HEK293 (cell line): ENCODE data around the gene METTL16.

Source experiments
- BCL11B ChIP-seq: fragments of 450-650 bp; formaldehyde crosslinking; IDR thresholded peaks from 2 replicates; pipeline ENCODE4 v1.5.1; 2016; ENCODE audit warnings: low read depth, missing biosample characterization, missing genetic modification characterization
- EGR2 ChIP-seq: fragments of 450-650 bp; formaldehyde crosslinking; IDR thresholded peaks from 2 replicates; pipeline ENCODE4 v1.5.1; 2016; ENCODE audit warnings: low read depth, missing biosample characterization, missing genetic modification characterization
- GLIS2 ChIP-seq: fragments of 450-650 bp; formaldehyde crosslinking; IDR thresholded peaks from 2 replicates; pipeline ENCODE4 v1.5.1; 2016; ENCODE audit warnings: missing biosample characterization, missing genetic modification characterization
- HOXC10 ChIP-seq: sonication (generic); formaldehyde crosslinking; IDR thresholded peaks from 2 replicates; pipeline ENCODE4 v1.8.1; 2023; ENCODE audit warnings: mild to moderate bottlenecking, missing genetic modification reagents
- KLF1 ChIP-seq: fragments of 450-650 bp; formaldehyde crosslinking; IDR thresholded peaks from 2 replicates; pipeline ENCODE4 v1.5.1; 2016; ENCODE audit warnings: missing biosample characterization, missing genetic modification characterization
- KLF10 ChIP-seq: fragments of 450-650 bp; IDR thresholded peaks from 2 replicates; pipeline ENCODE4 v1.5.1; 2018; ENCODE audit warnings: missing biosample characterization, mild to moderate bottlenecking, missing genetic modification characterization
- KLF17 ChIP-seq: fragments of 450-650 bp; formaldehyde crosslinking; IDR thresholded peaks from 2 replicates; pipeline ENCODE4 v1.5.1; 2016; ENCODE audit warnings: missing biosample characterization, missing genetic modification characterization
- KLF7 ChIP-seq: fragments of 450-650 bp; formaldehyde crosslinking; IDR thresholded peaks from 2 replicates; pipeline ENCODE4 v1.5.1; 2016; ENCODE audit warnings: missing biosample characterization, missing genetic modification characterization, borderline replicate concordance
- PATZ1 ChIP-seq: fragments of 450-650 bp; formaldehyde crosslinking; IDR thresholded peaks from 2 replicates; pipeline ENCODE4 v1.5.1; 2016; ENCODE audit warnings: missing biosample characterization, missing genetic modification characterization
- TCF7L2 ChIP-seq: IDR thresholded peaks from 2 replicates; pipeline ENCODE4 v1.6.1; 2011; ENCODE audit warnings: low read depth, mild to moderate bottlenecking, inconsistent platforms, low read length, moderate library complexity, borderline replicate concordance
- YY2 ChIP-seq: fragments of 450-650 bp; formaldehyde crosslinking; IDR thresholded peaks from 2 replicates; pipeline ENCODE4 v1.5.1; 2016; ENCODE audit warnings: missing biosample characterization, missing genetic modification characterization
- ZFP37 ChIP-seq: fragments of 450-650 bp; formaldehyde crosslinking; IDR thresholded peaks from 2 replicates; pipeline ENCODE4 v1.5.1; 2016; ENCODE audit warnings: missing biosample characterization, missing genetic modification characterization
- ZFP41 ChIP-seq: fragments of 450-650 bp; formaldehyde crosslinking; IDR thresholded peaks from 2 replicates; pipeline ENCODE4 v1.5.1; 2016; ENCODE audit warnings: missing biosample characterization, missing genetic modification characterization, borderline replicate concordance
- ZNF138 ChIP-seq: fragments of 450-650 bp; formaldehyde crosslinking; IDR thresholded peaks from 2 replicates; pipeline ENCODE4 v1.5.1; 2016; ENCODE audit warnings: missing biosample characterization, missing genetic modification characterization, borderline replicate concordance
- ZNF302 ChIP-seq: fragments of 450-650 bp; formaldehyde crosslinking; IDR thresholded peaks from 2 replicates; pipeline ENCODE4 v1.5.1; 2016; ENCODE audit warnings: missing biosample characterization, missing genetic modification characterization, low read depth
- ZNF391 ChIP-seq: fragments of 450-650 bp; formaldehyde crosslinking; IDR thresholded peaks from 2 replicates; pipeline ENCODE4 v1.5.1; 2016; ENCODE audit warnings: low read depth, missing biosample characterization, missing genetic modification characterization, borderline replicate concordance
- ZNF488 ChIP-seq: fragments of 450-650 bp; formaldehyde crosslinking; IDR thresholded peaks from 2 replicates; pipeline ENCODE4 v1.5.1; 2016; ENCODE audit warnings: missing biosample characterization, missing genetic modification characterization
- ZNF518A ChIP-seq: fragments of 450-650 bp; formaldehyde crosslinking; conservative IDR thresholded peaks from 2 replicates; pipeline ENCODE4 v1.5.1; 2016; ENCODE audit warnings: low read depth, missing biosample characterization, missing genetic modification characterization
- ZNF561 ChIP-seq: fragments of 450-650 bp; IDR thresholded peaks from 2 replicates; pipeline ENCODE4 v1.5.1; 2018; ENCODE audit warnings: missing biosample characterization, missing genetic modification characterization, borderline replicate concordance
- ZNF600 ChIP-seq: fragments of 450-650 bp; formaldehyde crosslinking; IDR thresholded peaks from 2 replicates; pipeline ENCODE4 v1.5.1; 2016; ENCODE audit warnings: missing biosample characterization, missing genetic modification characterization
- ZNF610 ChIP-seq: fragments of 450-650 bp; formaldehyde crosslinking; IDR thresholded peaks from 2 replicates; pipeline ENCODE4 v1.5.1; 2016; ENCODE audit warnings: missing biosample characterization, missing genetic modification characterization, borderline replicate concordance
- ZNF654 ChIP-seq: fragments of 450-650 bp; formaldehyde crosslinking; IDR thresholded peaks from 2 replicates; pipeline ENCODE4 v1.5.1; 2016; ENCODE audit warnings: low read depth, missing biosample characterization, missing genetic modification characterization
- ZNF660 ChIP-seq: fragments of 450-650 bp; IDR thresholded peaks from 2 replicates; pipeline ENCODE4 v1.5.1; 2018; ENCODE audit warnings: missing biosample characterization, mild to moderate bottlenecking, missing genetic modification characterization
- ZNF670 ChIP-seq: fragments of 450-650 bp; formaldehyde crosslinking; IDR thresholded peaks from 2 replicates; pipeline ENCODE4 v1.5.1; 2016; ENCODE audit warnings: missing biosample characterization, missing genetic modification characterization, low read depth
- ZNF837 ChIP-seq: fragments of 450-650 bp; formaldehyde crosslinking; IDR thresholded peaks from 2 replicates; pipeline ENCODE4 v1.5.1; 2016; ENCODE audit warnings: missing biosample characterization, missing genetic modification characterization
- ZNF843 ChIP-seq: fragments of 450-650 bp; formaldehyde crosslinking; IDR thresholded peaks from 2 replicates; pipeline ENCODE4 v1.5.1; 2016; ENCODE audit warnings: missing biosample characterization, missing genetic modification characterization
- ZSCAN23 ChIP-seq: fragments of 450-650 bp; formaldehyde crosslinking; IDR thresholded peaks from 2 replicates; pipeline ENCODE4 v1.5.1; 2016; ENCODE audit warnings: missing biosample characterization, missing genetic modification characterization
- TF ChIP-seq, protein P1 (sequence below): fragments of 450-650 bp; formaldehyde crosslinking; conservative IDR thresholded peaks from 2 replicates; pipeline ENCODE4 v1.5.1; 2016; ENCODE audit warnings: low read depth, missing biosample characterization, missing genetic modification characterization

METTL16 gene

GRCh38 chr17:2400877-2401425 lies 110.7 kb downstream of the METTL16 start, which contains the start of gene MNT (continued):
- TF ChIP-seq EGR2 (tag by site-specific recombination) = peak; percentile 70; the same call in 1 of the 2 replicates
- peak; percentile 32 for TF ChIP-seq YY2
- peak; percentile 99 for TF ChIP-seq PATZ1 (tag by site-specific recombination)
- peak; percentile 74 for TF ChIP-seq KLF17 (tag by site-specific recombination)
- no peak for TF ChIP-seq ZNF138 (tag by site-specific recombination)
- TF ChIP-seq ZNF654 (tag by site-specific recombination) = no peak
- TF ChIP-seq ZNF837 = no peak
- TF ChIP-seq ZNF302 (tag by site-specific recombination) = no peak
- TF ChIP-seq ZNF518A (tag by site-specific recombination) = no peak
- TF ChIP-seq ZNF600 (tag by site-specific recombination) = no peak
- no peak for TF ChIP-seq BCL11B (tag by site-specific recombination)
- TF ChIP-seq, protein P1, sequence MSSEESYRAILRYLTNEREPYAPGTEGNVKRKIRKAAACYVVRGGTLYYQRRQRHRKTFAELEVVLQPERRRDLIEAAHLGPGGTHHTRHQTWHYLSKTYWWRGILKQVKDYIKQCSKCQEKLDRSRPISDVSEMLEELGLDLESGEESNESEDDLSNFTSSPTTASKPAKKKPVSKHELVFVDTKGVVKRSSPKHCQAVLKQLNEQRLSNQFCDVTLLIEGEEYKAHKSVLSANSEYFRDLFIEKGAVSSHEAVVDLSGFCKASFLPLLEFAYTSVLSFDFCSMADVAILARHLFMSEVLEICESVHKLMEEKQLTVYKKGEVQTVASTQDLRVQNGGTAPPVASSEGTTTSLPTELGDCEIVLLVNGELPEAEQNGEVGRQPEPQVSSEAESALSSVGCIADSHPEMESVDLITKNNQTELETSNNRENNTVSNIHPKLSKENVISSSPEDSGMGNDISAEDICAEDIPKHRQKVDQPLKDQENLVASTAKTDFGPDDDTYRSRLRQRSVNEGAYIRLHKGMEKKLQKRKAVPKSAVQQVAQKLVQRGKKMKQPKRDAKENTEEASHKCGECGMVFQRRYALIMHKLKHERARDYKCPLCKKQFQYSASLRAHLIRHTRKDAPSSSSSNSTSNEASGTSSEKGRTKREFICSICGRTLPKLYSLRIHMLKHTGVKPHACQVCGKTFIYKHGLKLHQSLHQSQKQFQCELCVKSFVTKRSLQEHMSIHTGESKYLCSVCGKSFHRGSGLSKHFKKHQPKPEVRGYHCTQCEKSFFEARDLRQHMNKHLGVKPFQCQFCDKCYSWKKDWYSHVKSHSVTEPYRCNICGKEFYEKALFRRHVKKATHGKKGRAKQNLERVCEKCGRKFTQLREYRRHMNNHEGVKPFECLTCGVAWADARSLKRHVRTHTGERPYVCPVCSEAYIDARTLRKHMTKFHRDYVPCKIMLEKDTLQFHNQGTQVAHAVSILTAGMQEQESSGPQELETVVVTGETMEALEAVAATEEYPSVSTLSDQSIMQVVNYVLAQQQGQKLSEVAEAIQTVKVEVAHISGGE = 0 out of 2 replicates have a peak, but pooled peaks have one; percentile 48
- peak; percentile 33; the same call in 1 of the 2 replicates for TF ChIP-seq TCF7L2
- no peak for TF ChIP-seq HOXC10 (CRISPR knock-in tag)
- no peak for TF ChIP-seq ZFP41 (tag by site-specific recombination)
- TF ChIP-seq KLF7 (tag by site-specific recombination) = 0 out of 2 replicates have a peak, but pooled peaks have one; percentile 35
- 0 out of 2 replicates have a peak, but pooled peaks have one; percentile 40 for TF ChIP-seq ZNF561 (tag by site-specific recombination)
- TF ChIP-seq GLIS2 (tag by site-specific recombination) = peak; percentile 95
- peak; percentile 95 for TF ChIP-seq KLF10 (tag by site-specific recombination)
- TF ChIP-seq ZNF670 (tag by site-specific recombination) = no peak
- no peak for TF ChIP-seq KLF1 (tag by site-specific recombination)
- TF ChIP-seq ZNF488 = no peak
- TF ChIP-seq ZNF391 = no peak; the same call in 1 of the 2 replicates
- TF ChIP-seq ZNF660 = peak; percentile 49
- no peak for TF ChIP-seq ZFP37 (tag by site-specific recombination)
- TF ChIP-seq ZSCAN23 (tag by site-specific recombination) = peak; percentile 81; the same call in 1 of the 2 replicates
- 0 out of 2 replicates have a peak, but pooled peaks have one; percentile 13 for TF ChIP-seq ZNF843 (tag by site-specific recombination)
- peak; percentile 12; the same call in 1 of the 2 replicates for TF ChIP-seq ZNF610 (tag by site-specific recombination)
